Pancreas (tissue), 10 donors: Measurements from ENCODE around the gene STN1. TPM values are rescaled to one million over a fixed set of nuclear protein-coding genes. Genes with fewer than 3 reads are reported as not detected.

ENCODE experiments used
- ATAC-seq, 4 donors: fragments of 200-7000 bp; cut with Tn5 transposase; one replicate each; pipeline versions ENCODE4 v1.8.0 to v1.9.1; 2020; ENCODE audit warnings: mild to moderate bottlenecking in 4 of 4, moderate library complexity in 4 of 4
- DNase-seq, 6 donors: peaks; one replicate each; pipeline ENCODE4 v3.0.0-alpha.2; 2020
- FAIRE-seq: peaks from 2 replicates; lab custom pipeline; 2012; peaks lifted over from hg19 to GRCh38; lab: Jason Lieb, UNC
- H3K27ac ChIP-seq, 4 donors: fragments of 200-600 bp; sonication (generic); 1 replicate in 3 of 4; 2 replicates in 1 of 4; pipeline versions ENCODE4 v1.5.0 to v1.8.0; 2020
- H3K27me3 ChIP-seq, 4 donors: fragments of 200-600 bp; one replicate each; pipeline ENCODE4 v1.8.0; 2021
- H3K36me3 ChIP-seq, 3 donors: fragments of 200-600 bp; sonication (generic) in 1 of 3; one replicate each; pipeline versions ENCODE4 v1.5.0 to v1.8.0; 2020 to 2021
- H3K4me1 ChIP-seq, 3 donors: fragments of 200-600 bp; one replicate each; pipeline ENCODE4 v1.8.0; 2021
- H3K4me3 ChIP-seq, 4 donors: fragments of 200-600 bp; sonication (generic) in 2 of 4; one replicate each; pipeline versions ENCODE4 v1.5.0 to v1.8.0; 2020 to 2021
- H3K9me3 ChIP-seq, 4 donors: fragments of 200-600 bp; one replicate each; pipeline ENCODE4 v1.8.0; 2021
- CTCF ChIP-seq, 4 donors: fragments of 200-600 bp; sonication (generic) in 3 of 4; IDR thresholded peaks; one replicate each; pipeline versions ENCODE4 v1.5.0 to v1.8.0; 2021; ENCODE audit warnings: antibody characterized with exemption in 4 of 4
- WGBS, 2 donors: extraction: QIAGEN DNeasy Blood & Tissue Kit; methylation state at CpG; one replicate each; pipeline ENCODE4 v1.1.7; 2013; 5-methylcytosine and 5-hydroxymethylcytosine counted together
- intact Hi-C, 3 donors: fragments of 100-400 bp; cut with DNase I; formaldehyde crosslinking; loops; one replicate each; pipeline versions ENCODE4 v1.11.1 to v1.14.2; 2022
- polyA plus RNA-seq, 2 donors: library from polyadenylated mRNA; stranded (reverse); fragments of 200-250 nt; gene quantifications; one replicate each; pipeline ENCODE4 v1.2.3, GENCODE V29; 2013
- total RNA-seq, 6 donors: library from RNA; stranded (reverse); fragmentation: NEBNext Ultra II Directional in 4 of 6; extraction: Animal tissue kit (Norgen Biotek cat#: 25700) in 4 of 6; gene quantifications; one replicate each; pipeline versions ENCODE4 v1.2.1 to v1.2.4, GENCODE V29; 2021 to 2023
- donor health status: healthy with polysubstance abuse.
- donor health status: DM: no; HTN: no; CAD: no; lungs with moderate emphysema.
- donor health status: DM: no; HTN: no; CAD: no.
- donor health status: control.
- donor health status: control.
- donor health status: Bipolar disorder and iron deficiency.
- donor health status: DM: yes; HTN: yes; CAD: no.
- donor health status: DM: no; HTN: no; CAD: no.
- donor health status: DM: no; HTN: no; CAD: no.
- donor health status: DM: yes; HTN: yes; CAD: no.

STN1 gene
- total and polyA plus RNA-seq, 8 donors = 7.0 to 15.9 (median 13.3) TPM

- ATAC-seq = no peak
- Histone ChIP-seq H3K4me1 (peaks cover 40 to 45% (median 43%) of the 10 kb centered on the region in 3 donors), H3K36me3 (peaks cover 0 to 35% (median 6%) of the 10 kb centered on the region in 3 donors), H3K9me3 (no peaks in the 10 kb centered on the region), H3K27ac (peak overlapping the region in 3 of 4 donors; percentile 35 to 74 (median 58)), H3K4me3 (no peak overlapping the region), H3K27me3 (no peaks in the 10 kb centered on the region)
- peak; percentile 39 for FAIRE-seq
- intact Hi-C loops = no loop called here
- no peak for DNase-seq
- 28 to 38% methylated on average over 4 of the region's 4 CpGs for WGBS, 2 donors
- no peak for TF ChIP-seq CTCF (IDR thresholded peaks at IDR 0.05)
These were observed 23.5 kb downstream of the STN1 start for GRCh38 chr10:103894441-103894864.

GRCh38 chr10:103893817-103894216 is 24.2 kb downstream of the STN1 start:
- ATAC-seq = no peak
- Histone ChIP-seq H3K27me3 (no peaks in the 10 kb centered on the region), H3K27ac (peak overlapping the region in 2 of 4 donors; percentile 10 to 74), H3K9me3 (no peaks in the 10 kb centered on the region), H3K4me1 (peaks cover 45 to 52% (median 49%) of the 10 kb centered on the region in 3 donors), H3K36me3 (peaks cover 0 to 28% (median 5%) of the 10 kb centered on the region in 3 donors), H3K4me3 (no peak overlapping the region)
- no peak for FAIRE-seq
- WGBS, 2 donors = 47 to 53% methylated on average over 2 of the region's 2 CpGs
- intact Hi-C loops = no loop called here
- TF ChIP-seq CTCF (IDR thresholded peaks at IDR 0.05) = no peak
- DNase-seq = no peak

- FAIRE-seq = no peak
- Histone ChIP-seq H3K4me1 (peaks cover 47 to 66% (median 63%) of the 10 kb centered on the region in 3 donors), H3K27ac (no peak overlapping the region), H3K36me3 (peaks cover 0 to 13% (median 0%) of the 10 kb centered on the region in 3 donors), H3K9me3 (no peaks in the 10 kb centered on the region), H3K4me3 (no peak overlapping the region), H3K27me3 (no peaks in the 10 kb centered on the region)
- TF ChIP-seq CTCF (IDR thresholded peaks at IDR 0.05) = no peak
- DNase-seq = no peak
- no peak for ATAC-seq
- intact Hi-C loops = no loop called here
- WGBS, 2 donors = 71 to 76% methylated on average over 3 of the region's 3 CpGs
These were observed 25.8 kb downstream of the STN1 start for GRCh38 chr10:103892181-103892580.

GRCh38 chr10:103890688-103891087 is 27.3 kb downstream of the STN1 start:
- peaks cover 41 to 59% (median 55%) of the 10 kb centered on the region in 3 donors for H3K4me1 ChIP-seq
- DNase-seq = no peak
- no peak for FAIRE-seq
- H3K4me3 ChIP-seq = peak overlapping the region in 1 of 4 donors; percentile 1
- peak overlapping the region; percentile 52 to 83 (median 70) for H3K27ac ChIP-seq
- no peak for TF ChIP-seq CTCF (IDR thresholded peaks at IDR 0.05)
- intact Hi-C loops = no loop called here
- H3K9me3 ChIP-seq = no peaks in the 10 kb centered on the region
- no peak for ATAC-seq
- H3K27me3 ChIP-seq = no peaks in the 10 kb centered on the region
- WGBS, 2 donors = 44 to 45% methylated on average over 2 of the region's 2 CpGs
- peaks cover 0 to 12% (median 0%) of the 10 kb centered on the region in 3 donors for H3K36me3 ChIP-seq

- DNase-seq (peak in 5 of 6 donors; percentile 52 to 68 (median 66)), FAIRE-seq (no peak), ATAC-seq (peak; percentile 68 to 84 (median 76))
- peaks cover 37 to 55% (median 52%) of the 10 kb centered on the region in 3 donors for H3K4me1 ChIP-seq
- H3K4me3 ChIP-seq = peak overlapping the region in 1 of 4 donors; percentile 1
- H3K27me3 ChIP-seq = no peaks in the 10 kb centered on the region
- no peak for TF ChIP-seq CTCF (IDR thresholded peaks at IDR 0.05)
- WGBS, 2 donors = 31 to 34% methylated on average over 4 of the region's 4 CpGs
- intact Hi-C loops = no loop called here
- no peaks in the 10 kb centered on the region for H3K9me3 ChIP-seq
- H3K36me3 ChIP-seq = peaks cover 0 to 12% (median 0%) of the 10 kb centered on the region in 3 donors
- H3K27ac ChIP-seq = peak overlapping the region; percentile 52 to 83 (median 70)
These were observed 27.8 kb downstream of the STN1 start for GRCh38 chr10:103890194-103890658.
